Smooth muscle cell (in vitro differentiated cells): ENCODE results near the gene GABBR2. TPM values are rescaled to one million over a fixed set of nuclear protein-coding genes. Genes with fewer than 3 reads are reported as not detected.

Experiments used
- DNase-seq: peaks from one replicate; lab custom pipeline; 2025; ENCODE audit not compliant: unreplicated experiment; lab: John Stamatoyannopoulos, UW
- H2AFZ ChIP-seq: fragments of 200-600 bp; sonication (generic); 2 replicates; pipeline ENCODE4 v1.6.0; 2016; ENCODE audit warnings: antibody characterized with exemption, low read depth, mild to moderate bottlenecking
- H3F3A ChIP-seq: fragments of 200-600 bp; sonication (generic); 2 replicates; pipeline ENCODE4 v1.6.0; 2017; ENCODE audit warnings: antibody characterized with exemption, low read depth
- H3K27ac ChIP-seq: fragments of 200-600 bp; sonication (generic); 2 replicates; pipeline ENCODE4 v1.5.1; 2016; ENCODE audit warnings: low read depth, mild to moderate bottlenecking
- H3K27me3 ChIP-seq: fragments of 200-600 bp; sonication (generic); 2 replicates; pipeline ENCODE4 v1.6.1; 2016; ENCODE audit warnings: low read depth, mild to moderate bottlenecking
- H3K36me3 ChIP-seq: fragments of 200-600 bp; sonication (generic); 2 replicates; pipeline ENCODE4 v1.5.1; 2016; ENCODE audit warnings: low read depth
- H3K4me1 ChIP-seq: fragments of 200-600 bp; sonication (generic); 2 replicates; pipeline ENCODE4 v1.5.1; 2016; ENCODE audit warnings: low read depth
- H3K4me2 ChIP-seq: fragments of 200-600 bp; sonication (generic); 2 replicates; pipeline ENCODE4 v1.6.0; 2016; ENCODE audit warnings: mild to moderate bottlenecking
- H3K4me3 ChIP-seq: fragments of 200-600 bp; sonication (generic); 2 replicates; pipeline ENCODE4 v1.5.1; 2016; ENCODE audit warnings: mild to moderate bottlenecking
- H3K79me2 ChIP-seq: fragments of 200-600 bp; sonication (generic); 2 replicates; pipeline ENCODE4 v1.6.0; 2016; ENCODE audit warnings: low read depth, mild to moderate bottlenecking
- H3K9ac ChIP-seq: fragments of 200-600 bp; sonication (generic); 2 replicates; pipeline ENCODE4 v1.6.0; 2016; ENCODE audit warnings: low read depth
- H3K9me3 ChIP-seq: fragments of 200-600 bp; sonication (generic); replicated peaks from 2 replicates; pipeline ENCODE4 v1.5.1; 2016; ENCODE audit warnings: low read depth
- H4K20me1 ChIP-seq: fragments of 200-600 bp; sonication (generic); 2 replicates; pipeline ENCODE4 v1.6.0; 2016; ENCODE audit warnings: low read depth
- WGBS: methylation state at CpG from one replicate; pipeline ENCODE4 v1.1.7; 2016; ENCODE audit warnings: low lambda C conversion rate; 5-methylcytosine and 5-hydroxymethylcytosine counted together
- polyA plus RNA-seq: library from polyadenylated mRNA; unstranded; fragments of >200 nt; fragmentation: Nextera tagmentation; extraction: Ambion mirVana; gene quantifications from 2 replicates; pipeline ENCODE4 v1.2.1, GENCODE V29; 2016
- total RNA-seq: library from RNA; depleted of rRNA; stranded (reverse); fragments of >200 nt; gene quantifications from 2 replicates; pipeline ENCODE4 v1.2.3, GENCODE V29; 2014
- TF ChIP-seq, protein P1 (sequence below): fragments of 200-600 bp; sonication (generic); IDR thresholded peaks from 2 replicates; pipeline ENCODE4 v1.5.1; 2017; ENCODE audit warnings: borderline replicate concordance, mild to moderate bottlenecking, antibody characterized with exemption; ENCODE audit not compliant: insufficient read depth, poor library complexity, severe bottlenecking

GABBR2 gene
- total and polyA plus RNA-seq, 2 experiments from 2014 or later = 0.25 TPM; not detected in 1

DNA sequence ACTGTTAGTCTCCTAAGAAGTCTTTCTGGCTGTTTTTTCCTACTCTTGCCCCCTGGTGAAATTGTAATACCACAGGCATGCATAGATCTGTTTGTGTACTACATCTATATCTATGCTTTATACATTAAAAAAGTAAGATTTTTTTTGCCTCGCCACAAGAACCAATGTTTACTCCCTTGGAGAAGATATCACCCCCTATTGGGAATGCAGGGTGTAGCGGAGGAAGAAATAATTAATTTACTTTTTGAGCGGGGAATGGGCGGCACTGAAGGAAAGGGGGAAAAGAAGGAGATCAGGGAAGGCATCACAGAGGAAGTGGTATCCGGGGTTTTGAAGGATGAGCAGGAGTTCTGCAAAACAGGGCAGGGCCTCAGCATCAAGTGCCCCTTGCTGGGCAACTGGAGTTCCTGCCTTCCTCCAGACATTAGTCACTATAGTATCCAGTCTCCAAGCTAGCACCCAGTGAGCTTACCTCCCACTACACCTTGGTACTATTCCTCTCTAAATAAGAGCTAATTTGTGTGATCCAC, 134.9 kb downstream of the GABBR2 start:
- no peaks in the 10 kb centered on the region for H3K36me3 ChIP-seq
- TF ChIP-seq, protein P1, sequence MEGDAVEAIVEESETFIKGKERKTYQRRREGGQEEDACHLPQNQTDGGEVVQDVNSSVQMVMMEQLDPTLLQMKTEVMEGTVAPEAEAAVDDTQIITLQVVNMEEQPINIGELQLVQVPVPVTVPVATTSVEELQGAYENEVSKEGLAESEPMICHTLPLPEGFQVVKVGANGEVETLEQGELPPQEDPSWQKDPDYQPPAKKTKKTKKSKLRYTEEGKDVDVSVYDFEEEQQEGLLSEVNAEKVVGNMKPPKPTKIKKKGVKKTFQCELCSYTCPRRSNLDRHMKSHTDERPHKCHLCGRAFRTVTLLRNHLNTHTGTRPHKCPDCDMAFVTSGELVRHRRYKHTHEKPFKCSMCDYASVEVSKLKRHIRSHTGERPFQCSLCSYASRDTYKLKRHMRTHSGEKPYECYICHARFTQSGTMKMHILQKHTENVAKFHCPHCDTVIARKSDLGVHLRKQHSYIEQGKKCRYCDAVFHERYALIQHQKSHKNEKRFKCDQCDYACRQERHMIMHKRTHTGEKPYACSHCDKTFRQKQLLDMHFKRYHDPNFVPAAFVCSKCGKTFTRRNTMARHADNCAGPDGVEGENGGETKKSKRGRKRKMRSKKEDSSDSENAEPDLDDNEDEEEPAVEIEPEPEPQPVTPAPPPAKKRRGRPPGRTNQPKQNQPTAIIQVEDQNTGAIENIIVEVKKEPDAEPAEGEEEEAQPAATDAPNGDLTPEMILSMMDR = no peak
- no peak overlapping the region for H3K9ac ChIP-seq
- H2AFZ ChIP-seq = no peak overlapping the region
- H4K20me1 ChIP-seq = no peaks in the 10 kb centered on the region
- no peaks in the 10 kb centered on the region for H3K79me2 ChIP-seq
- H3K4me2 ChIP-seq = no peak overlapping the region
- H3K4me1 ChIP-seq = no peaks in the 10 kb centered on the region
- H3F3A ChIP-seq = no peaks in the 10 kb centered on the region
- no peaks in the 10 kb centered on the region for H3K27me3 ChIP-seq
- no peak for DNase-seq
- 79% methylated on average over 5 of the region's 5 CpGs for WGBS
- H3K4me3 ChIP-seq = no peak overlapping the region
- no peaks in the 10 kb centered on the region for H3K9me3 ChIP-seq
- no peak overlapping the region for H3K27ac ChIP-seq

DNA sequence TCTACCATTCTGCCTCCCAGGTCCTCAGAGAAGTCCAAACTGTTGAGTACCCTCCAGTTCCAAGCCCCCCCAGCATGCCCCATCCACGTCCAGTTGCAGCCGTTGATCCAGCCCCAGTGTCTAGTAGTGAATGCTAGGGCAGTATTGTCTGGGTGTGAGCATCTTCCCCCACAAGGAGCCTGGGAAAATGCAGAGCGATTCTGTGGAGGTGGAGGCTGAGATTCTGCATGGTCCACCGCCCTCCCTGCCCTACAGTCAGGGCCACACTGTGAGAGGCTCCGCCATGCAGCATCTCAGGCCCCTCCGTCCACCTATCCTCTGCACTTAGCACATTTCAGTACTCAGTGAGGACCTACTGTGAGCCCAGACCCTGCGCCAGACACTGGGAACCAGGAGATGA, 135.9 kb downstream of the GABBR2 start:
- no peak overlapping the region for H3K4me2 ChIP-seq
- H4K20me1 ChIP-seq = no peaks in the 10 kb centered on the region
- no peaks in the 10 kb centered on the region for H3K36me3 ChIP-seq
- H3K27me3 ChIP-seq = no peaks in the 10 kb centered on the region
- H3K79me2 ChIP-seq = no peaks in the 10 kb centered on the region
- TF ChIP-seq, protein P1 = no peak
- 96% methylated on average over 7 of the region's 7 CpGs for WGBS
- H3K4me3 ChIP-seq = no peak overlapping the region
- DNase-seq = no peak
- no peaks in the 10 kb centered on the region for H3K9me3 ChIP-seq
- no peak overlapping the region for H3K9ac ChIP-seq
- no peaks in the 10 kb centered on the region for H3K4me1 ChIP-seq
- H3K27ac ChIP-seq = no peak overlapping the region
- no peak overlapping the region for H2AFZ ChIP-seq
- no peaks in the 10 kb centered on the region for H3F3A ChIP-seq

DNA sequence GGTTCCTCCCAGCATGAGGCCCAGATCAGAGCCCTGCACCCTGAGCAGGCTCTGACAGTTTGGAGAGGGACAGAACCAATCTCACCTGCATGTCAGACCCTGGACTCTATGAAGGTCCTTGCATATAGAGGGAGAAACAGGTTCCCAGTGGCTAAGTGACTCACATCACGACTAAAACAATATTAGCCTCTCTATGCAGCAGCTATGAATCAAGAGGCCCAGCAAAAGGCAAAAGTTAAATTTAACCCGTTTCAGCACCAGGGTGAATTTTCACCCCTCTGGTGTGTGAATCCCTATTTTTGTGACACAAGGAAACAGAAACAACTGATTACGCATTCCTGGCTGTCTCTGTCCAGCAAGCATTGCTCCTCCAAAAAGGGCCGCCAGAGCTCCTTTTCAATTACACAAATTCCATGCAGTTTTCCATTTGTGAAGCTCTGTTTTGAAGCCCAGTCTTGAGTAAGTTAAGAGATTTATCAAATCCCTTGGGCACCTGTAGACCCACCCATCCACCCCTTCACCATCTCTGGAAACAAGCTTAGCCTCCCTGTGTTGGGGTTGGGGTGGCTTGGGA, 136.6 kb downstream of the GABBR2 start:
- 88% methylated on average over 4 of the region's 4 CpGs for WGBS
- TF ChIP-seq, protein P1 = no peak
- no peaks in the 10 kb centered on the region for H3K9me3 ChIP-seq

DNA sequence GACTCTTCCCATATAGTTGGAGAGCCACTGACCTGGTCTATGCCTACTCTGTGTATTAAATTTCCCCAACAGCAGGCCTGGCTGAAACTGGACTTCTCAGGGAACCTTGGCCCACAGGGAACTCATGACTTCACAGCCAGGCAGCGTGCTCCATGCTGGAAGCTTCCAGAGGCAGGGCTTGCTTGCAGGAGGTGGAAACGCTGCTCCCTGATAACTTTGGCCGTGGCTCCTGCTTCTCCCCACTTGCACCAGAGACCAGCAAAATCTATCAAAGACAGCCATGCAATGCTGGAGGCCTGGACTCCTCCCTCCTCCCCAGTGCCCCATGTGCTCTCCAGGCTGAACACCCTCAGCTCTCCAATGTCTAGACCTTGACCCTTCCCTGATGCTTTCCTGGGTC, 137.1 kb downstream of the GABBR2 start:
- Histone ChIP-seq H3K9me3 (no peaks in the 10 kb centered on the region), H3K36me3 (no peaks in the 10 kb centered on the region), H3F3A (no peaks in the 10 kb centered on the region), H3K4me2 (no peak overlapping the region), H3K27ac (no peak overlapping the region), H3K4me3 (no peak overlapping the region), H4K20me1 (no peaks in the 10 kb centered on the region), H3K4me1 (no peaks in the 10 kb centered on the region), H3K9ac (no peak overlapping the region), H3K79me2 (no peaks in the 10 kb centered on the region), H2AFZ (no peak overlapping the region), H3K27me3 (no peaks in the 10 kb centered on the region)
- TF ChIP-seq, protein P1 = no peak
- no peak for DNase-seq
- 95% methylated on average over 3 of the region's 3 CpGs for WGBS

More for the DNA sequence above, 136.6 kb downstream of the GABBR2 start:
- Histone ChIP-seq H3F3A (no peaks in the 10 kb centered on the region), H3K79me2 (no peaks in the 10 kb centered on the region), H3K27me3 (no peaks in the 10 kb centered on the region), H3K27ac (no peak overlapping the region), H3K4me3 (no peak overlapping the region), H3K36me3 (no peaks in the 10 kb centered on the region), H3K4me2 (no peak overlapping the region), H4K20me1 (no peaks in the 10 kb centered on the region), H2AFZ (no peak overlapping the region), H3K4me1 (no peaks in the 10 kb centered on the region), H3K9ac (no peak overlapping the region)
- DNase-seq = no peak
